ENCODE data around the gene AMPD3.

Gene AMPD3

GRCh38 chr11:10483174-10483573 lies 28.1 kb downstream of the AMPD3 start:
- TF ChIP-seq CTCF (IDR thresholded peaks at IDR 0.05; ENCODE audit: control insufficient read depth, extremely low read depth, insufficient read depth), result no peak
- no peak for DNase-seq (ENCODE audit: low read depth)
- H3K4me3 ChIP-seq (ENCODE audit: low read depth, low read length), result no peak overlapping the region

GRCh38 chr11:10483584-10483983 lies 28.5 kb downstream of the AMPD3 start:
- no peak overlapping the region for H3K4me3 ChIP-seq (ENCODE audit: low read depth, low read length)
- DNase-seq (ENCODE audit: low read depth), result no peak
- no peak for TF ChIP-seq CTCF (IDR thresholded peaks at IDR 0.05; ENCODE audit: control insufficient read depth, extremely low read depth, insufficient read depth)

- H3K4me3 ChIP-seq (ENCODE audit: low read depth, low read length), result no peak overlapping the region
- DNase-seq (ENCODE audit: low read depth), result no peak
- TF ChIP-seq CTCF (IDR thresholded peaks at IDR 0.05; ENCODE audit: control insufficient read depth, extremely low read depth, insufficient read depth), result no peak
Measured at GRCh38 chr11:10484461-10485180, 29.6 kb downstream of the AMPD3 start.

- DNase-seq (ENCODE audit: low read depth), result no peak
- H3K4me3 ChIP-seq (ENCODE audit: low read depth, low read length), result no peak overlapping the region
- TF ChIP-seq CTCF (IDR thresholded peaks at IDR 0.05; ENCODE audit: control insufficient read depth, extremely low read depth, insufficient read depth), result no peak
Measured at GRCh38 chr11:10485646-10486045, 30.6 kb downstream of the AMPD3 start.

- no peak for TF ChIP-seq CTCF (IDR thresholded peaks at IDR 0.05; ENCODE audit: control insufficient read depth, extremely low read depth, insufficient read depth)
- no peak for DNase-seq (ENCODE audit: low read depth)
- no peak overlapping the region for H3K4me3 ChIP-seq (ENCODE audit: low read depth, low read length)
Measured at GRCh38 chr11:10486161-10486840, 31.2 kb downstream of the AMPD3 start.

GRCh38 chr11:10487002-10487647 lies 32.1 kb downstream of the AMPD3 start:
- no peak overlapping the region for H3K4me3 ChIP-seq (ENCODE audit: low read depth, low read length)
- DNase-seq (ENCODE audit: low read depth), result no peak
- no peak for TF ChIP-seq CTCF (IDR thresholded peaks at IDR 0.05; ENCODE audit: control insufficient read depth, extremely low read depth, insufficient read depth)
